ENCODE measurements around the gene KIAA0040. TPM values are rescaled to one million over a fixed set of nuclear protein-coding genes. Genes with fewer than 3 reads are reported as not detected.

Gene KIAA0040
- total RNA-seq, 1 experiment from 2014 or later, result 0.31 TPM

- DNase-seq (ENCODE audit: low read depth, low spot score), result peak; percentile 52
- CTCF ChIA-PET, result interaction anchor here (0.5 to 1.2 kb wide), 6 partner anchors 9 to 733 kb away, joined by 3 to 12 read pairs (median 5); no protein-coding TSS in a partner anchor
- Histone ChIP-seq H3K27ac (ENCODE audit: low read length) (no peak overlapping the region), H3K4me1 (ENCODE audit: control insufficient read depth, insufficient read depth, low read length) (no peaks in the 10 kb centered on the region), H3K27me3 (ENCODE audit: control insufficient read depth, insufficient read depth, low read length) (peaks cover 11% of the 10 kb centered on the region), H3K9me3 (ENCODE audit: control insufficient read depth, insufficient read depth, low read depth, low read length) (no peaks in the 10 kb centered on the region), H3K4me3 (ENCODE audit: low read depth in 2 of 2, low read length in 2 of 2) (no peak overlapping the region), H3K36me3 (ENCODE audit: control insufficient read depth, insufficient read depth, low read length) (no peaks in the 10 kb centered on the region)
- no TSS peak for BruUV-seq (replicated peaks)
- no peak for TF ChIP-seq POLR2AphosphoS5 (IDR thresholded peaks at IDR 0.05; ENCODE audit: low read depth, low read length)
- TF ChIP-seq, protein P1, sequence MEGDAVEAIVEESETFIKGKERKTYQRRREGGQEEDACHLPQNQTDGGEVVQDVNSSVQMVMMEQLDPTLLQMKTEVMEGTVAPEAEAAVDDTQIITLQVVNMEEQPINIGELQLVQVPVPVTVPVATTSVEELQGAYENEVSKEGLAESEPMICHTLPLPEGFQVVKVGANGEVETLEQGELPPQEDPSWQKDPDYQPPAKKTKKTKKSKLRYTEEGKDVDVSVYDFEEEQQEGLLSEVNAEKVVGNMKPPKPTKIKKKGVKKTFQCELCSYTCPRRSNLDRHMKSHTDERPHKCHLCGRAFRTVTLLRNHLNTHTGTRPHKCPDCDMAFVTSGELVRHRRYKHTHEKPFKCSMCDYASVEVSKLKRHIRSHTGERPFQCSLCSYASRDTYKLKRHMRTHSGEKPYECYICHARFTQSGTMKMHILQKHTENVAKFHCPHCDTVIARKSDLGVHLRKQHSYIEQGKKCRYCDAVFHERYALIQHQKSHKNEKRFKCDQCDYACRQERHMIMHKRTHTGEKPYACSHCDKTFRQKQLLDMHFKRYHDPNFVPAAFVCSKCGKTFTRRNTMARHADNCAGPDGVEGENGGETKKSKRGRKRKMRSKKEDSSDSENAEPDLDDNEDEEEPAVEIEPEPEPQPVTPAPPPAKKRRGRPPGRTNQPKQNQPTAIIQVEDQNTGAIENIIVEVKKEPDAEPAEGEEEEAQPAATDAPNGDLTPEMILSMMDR (IDR thresholded peaks at IDR 0.05), result peak; percentile 90
- in situ Hi-C loops (cut with HindIII; ENCODE audit: low pct_unique_long_range_greater_than_20kb, low sequenced_read_pairs), result no loop called here
- ATAC-seq, result peak; percentile 68; the same call in 1 of the 2 replicates
- intact Hi-C loops (cut with micrococcal nuclease; ENCODE audit: unreplicated experiment), result loop anchor here (1.0 to 10.0 kb wide), 3 partner anchors 164 to 1690 kb away; no protein-coding TSS in a partner anchor
- POLR2A ChIA-PET, result no interaction called here
Observed at GRCh38 chr1:175154629-175155472, 37.7 kb downstream of the KIAA0040 start.

GRCh38 chr1:175152006-175152652 lies 40.4 kb downstream of the KIAA0040 start:
- no peaks in the 10 kb centered on the region for H3K36me3 ChIP-seq (ENCODE audit: control insufficient read depth, insufficient read depth, low read length)
- ATAC-seq (peak; percentile 70), DNase-seq (ENCODE audit: low read depth, low spot score) (peak; percentile 56)
- in situ Hi-C loops (cut with HindIII; ENCODE audit: low pct_unique_long_range_greater_than_20kb, low sequenced_read_pairs) (no loop called here), intact Hi-C loops (cut with micrococcal nuclease; ENCODE audit: unreplicated experiment) (loop anchor here (10.0 kb wide), 2 partner anchors 733 to 1693 kb away; no protein-coding TSS in a partner anchor)
- no peaks in the 10 kb centered on the region for H3K4me1 ChIP-seq (ENCODE audit: control insufficient read depth, insufficient read depth, low read length)
- BruUV-seq (replicated peaks), result no TSS peak
- H3K27me3 ChIP-seq (ENCODE audit: control insufficient read depth, insufficient read depth, low read length), result peaks cover 22% of the 10 kb centered on the region
- no peak overlapping the region for H3K27ac ChIP-seq (ENCODE audit: low read length)
- ChIA-PET POLR2A (no interaction called here), CTCF (interaction anchor here (0.6 to 1.3 kb wide), 13 partner anchors 9 to 783 kb away, joined by 3 to 21 read pairs (median 5); no protein-coding TSS in a partner anchor)
- H3K4me3 ChIP-seq (ENCODE audit: low read depth in 2 of 2, low read length in 2 of 2), result no peak overlapping the region
- no peaks in the 10 kb centered on the region for H3K9me3 ChIP-seq (ENCODE audit: control insufficient read depth, insufficient read depth, low read depth, low read length)
- TF ChIP-seq SIN3A (IDR thresholded peaks at IDR 0.05; ENCODE audit: borderline replicate concordance, insufficient read depth, low read depth, low read length), result no peak
- TF ChIP-seq TCF7L2 (IDR thresholded peaks at IDR 0.05; ENCODE audit: low read depth, low read length), result no peak
- no peak for TF ChIP-seq POLR2AphosphoS5 (IDR thresholded peaks at IDR 0.05; ENCODE audit: low read depth, low read length)
- TF ChIP-seq, protein P1 (IDR thresholded peaks at IDR 0.05), result peak; percentile 93
- TF ChIP-seq REST (IDR thresholded peaks at IDR 0.05; ENCODE audit: insufficient read depth in 1 of 2, low read depth in 2 of 2, low read length in 1 of 2), result no peak

Data from Panc1 (cell line).